ENCODE results near the gene TSR1.

Gene TSR1

GRCh38 chr17:2336215-2336851 lies at the start of gene TSR1:
TSR1 (minus strand) TSS chr17:2336457; CDS start chr17:2336427, 30 bp downstream.
- DNase-seq, result peak; percentile 81 to 87

- DNase-seq, result no peak
Measured at GRCh38 chr17:2385240-2386210, 49.3 kb upstream of the TSR1 start.

- no peak for DNase-seq
Measured at GRCh38 chr17:2384439-2385127, 48.3 kb upstream of the TSR1 start.

GRCh38 chr17:2383628-2384167 lies 47.4 kb upstream of the TSR1 start:
- DNase-seq, result no peak

GRCh38 chr17:2380950-2381649 lies 44.8 kb upstream of the TSR1 start:
- no peak for DNase-seq

- DNase-seq, result no peak
Measured at GRCh38 chr17:2380226-2380922, 44.1 kb upstream of the TSR1 start.

- DNase-seq, result no peak
Measured at GRCh38 chr17:2379489-2380225, 43.4 kb upstream of the TSR1 start.

- DNase-seq, result no peak
Measured at GRCh38 chr17:2378905-2379304, 42.6 kb upstream of the TSR1 start.

- no peak for DNase-seq
Measured at GRCh38 chr17:2377659-2378058, 41.4 kb upstream of the TSR1 start.

- no peak for DNase-seq
Measured at GRCh38 chr17:2376107-2376506, 39.9 kb upstream of the TSR1 start.

GRCh38 chr17:2375406-2375805 lies 39.1 kb upstream of the TSR1 start:
- DNase-seq, result no peak

GRCh38 chr17:2374549-2375285 lies 38.5 kb upstream of the TSR1 start:
- no peak for DNase-seq

GRCh38 chr17:2373179-2373578 lies 36.9 kb upstream of the TSR1 start:
- no peak for DNase-seq

- no peak for DNase-seq
Measured at GRCh38 chr17:2372681-2373080, 36.4 kb upstream of the TSR1 start.

- DNase-seq, result no peak
Measured at GRCh38 chr17:2372180-2372579, 35.9 kb upstream of the TSR1 start.

- DNase-seq, result no peak
Measured at GRCh38 chr17:2371183-2372130, 35.2 kb upstream of the TSR1 start.

- DNase-seq, result no peak
Measured at GRCh38 chr17:2370211-2370589, 33.9 kb upstream of the TSR1 start.

GRCh38 chr17:2369551-2370210 lies 33.4 kb upstream of the TSR1 start:
- DNase-seq, result no peak

GRCh38 chr17:2369039-2369438 lies 32.8 kb upstream of the TSR1 start:
- no peak for DNase-seq
